Measurements from ENCODE around the gene DDIT4.
A peak's percentile ranks its signal among the peaks of the same experiment; 100 is the strongest.

Gene DDIT4

DNA sequence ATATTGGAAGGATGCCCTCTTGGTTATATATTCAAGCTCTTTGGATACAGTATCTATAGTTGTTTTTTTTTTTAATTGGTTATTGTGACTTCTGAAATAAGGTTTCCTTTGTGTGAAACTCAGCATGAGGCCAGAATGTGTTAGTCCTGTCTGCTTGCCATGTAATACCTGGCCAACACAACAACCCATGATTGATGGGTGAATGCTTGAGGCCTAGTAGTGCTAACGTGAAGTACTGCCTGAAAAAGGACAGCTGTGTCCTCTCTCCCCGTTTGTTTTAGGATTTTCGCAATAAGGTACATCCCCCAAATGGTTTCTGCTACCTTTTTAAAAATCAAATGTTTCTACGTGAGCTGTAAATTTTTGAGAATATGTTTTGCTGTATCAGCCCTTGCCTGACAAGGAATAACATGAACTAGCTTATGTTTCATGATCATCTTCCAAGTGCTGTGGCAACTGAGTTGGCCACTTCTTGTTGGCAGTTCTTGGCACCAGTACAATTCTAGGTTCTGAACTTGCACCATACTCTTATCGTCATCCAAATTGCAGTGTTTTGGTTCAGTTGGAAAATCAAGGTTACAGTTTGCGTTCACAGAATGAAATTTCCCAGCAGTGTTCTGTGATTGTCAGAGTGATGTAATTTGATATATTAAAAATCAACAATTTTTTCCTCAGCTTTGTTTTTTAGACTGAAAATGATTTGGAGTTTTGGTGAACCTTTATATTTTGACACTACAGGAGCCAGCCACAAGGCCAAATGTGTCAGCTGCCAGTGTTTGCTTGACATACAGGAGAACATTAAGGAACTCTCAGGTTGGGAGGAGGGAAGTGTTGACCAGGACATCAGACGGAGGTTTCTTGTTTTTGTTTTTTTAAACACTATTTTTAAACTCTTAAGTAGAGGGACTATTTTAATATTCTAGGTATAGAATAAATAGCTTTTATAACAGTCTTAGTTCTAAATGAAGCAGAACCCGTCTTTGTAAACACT is 44.2 kb upstream of the DDIT4 start:
- Mint-ChIP-seq H3K27me3 (ENCODE audit: low read depth) (no peaks in the 10 kb centered on the region), H3K36me3 (ENCODE audit: low read depth) (peaks cover 35% of the 10 kb centered on the region), H3K4me3 (no peak overlapping the region), H3K4me1 (peaks cover 31% of the 10 kb centered on the region), H3K27ac (peak overlapping the region; percentile 29 to 87 (median 58)), H3K9me3 (no peaks in the 10 kb centered on the region)
- TF ChIP-seq CTCF (IDR thresholded peaks at IDR 0.05; ENCODE audit: unreplicated experiment in 3 of 3), result no peak

- no peaks in the 10 kb centered on the region for H3K9me3 Mint-ChIP-seq
- H3K36me3 Mint-ChIP-seq (ENCODE audit: low read depth), result peaks cover 45% of the 10 kb centered on the region
- no peak overlapping the region for H3K4me3 Mint-ChIP-seq
- no peak overlapping the region for H3K27ac Mint-ChIP-seq
- H3K4me1 Mint-ChIP-seq, result peaks cover 33% of the 10 kb centered on the region
- TF ChIP-seq CTCF (IDR thresholded peaks at IDR 0.05; ENCODE audit: unreplicated experiment in 3 of 3), result no peak
- H3K27me3 Mint-ChIP-seq (ENCODE audit: low read depth), result no peaks in the 10 kb centered on the region
Observed at GRCh38 chr10:72233621-72234020, 40.1 kb upstream of the DDIT4 start.

DNA sequence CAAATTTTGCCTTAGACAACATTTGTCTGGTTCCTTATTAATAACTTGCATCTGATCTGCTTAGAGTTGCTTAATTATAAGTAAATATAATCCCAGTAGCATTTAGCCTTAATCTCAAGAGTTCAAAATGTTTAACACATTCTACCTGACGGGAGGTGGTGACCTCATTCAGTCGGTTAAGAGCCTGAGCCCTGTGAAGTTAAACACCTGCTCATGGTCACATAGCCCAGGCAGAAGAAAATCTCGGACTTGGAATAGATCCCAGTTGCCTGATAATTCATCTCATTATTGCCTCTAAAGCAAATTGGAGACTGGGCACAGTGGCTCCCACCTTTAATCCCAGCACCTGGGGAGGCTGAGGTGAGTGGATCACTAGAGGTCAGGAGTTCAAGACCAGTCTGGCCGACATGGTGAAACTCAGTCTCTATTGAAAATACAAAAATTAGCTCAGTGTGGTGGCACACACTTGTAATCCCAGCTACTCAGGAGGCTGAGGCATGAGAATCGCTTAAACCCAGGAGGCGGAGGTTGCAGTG is 39.1 kb upstream of the DDIT4 start:
- Mint-ChIP-seq H3K9me3 (no peaks in the 10 kb centered on the region), H3K4me1 (peaks cover 26% of the 10 kb centered on the region), H3K36me3 (ENCODE audit: low read depth) (peaks cover 45% of the 10 kb centered on the region), H3K27ac (no peak overlapping the region), H3K27me3 (ENCODE audit: low read depth) (no peaks in the 10 kb centered on the region), H3K4me3 (no peak overlapping the region)
- no peak for TF ChIP-seq CTCF (IDR thresholded peaks at IDR 0.05; ENCODE audit: unreplicated experiment in 3 of 3)

DNA sequence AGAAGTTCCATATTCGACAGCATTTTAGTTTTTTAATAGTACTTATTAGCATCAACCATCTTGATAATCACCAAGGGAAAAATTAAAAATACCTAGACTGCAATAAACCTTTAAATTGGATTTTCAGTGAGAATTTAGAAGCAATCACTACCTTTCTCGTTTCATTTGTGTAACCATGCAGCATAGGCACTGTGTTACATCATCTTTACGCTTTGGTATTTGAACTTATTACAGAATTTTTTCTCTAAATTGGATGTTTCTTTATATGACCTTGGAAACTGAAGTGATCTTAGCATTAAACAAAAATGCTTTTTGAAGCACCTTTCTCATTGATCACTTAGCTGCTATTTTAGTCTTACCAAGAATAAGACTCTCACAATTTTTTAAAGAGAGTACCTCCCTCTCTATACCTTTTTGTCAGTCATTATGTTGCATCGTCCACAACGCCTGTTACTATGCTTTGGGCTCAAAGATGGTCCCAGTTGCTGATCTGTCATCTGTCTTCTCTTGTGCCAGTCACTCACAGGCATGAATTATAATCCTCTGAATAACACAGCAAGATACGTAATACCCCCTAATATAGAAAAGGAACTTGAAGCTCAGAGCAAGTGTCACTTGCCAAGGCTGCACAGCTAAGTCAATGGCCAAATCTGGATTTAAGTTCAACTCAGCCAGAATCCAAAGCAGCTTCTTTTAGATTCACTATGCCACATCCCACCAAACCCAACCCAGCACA is 38.0 kb upstream of the DDIT4 start:
- no peaks in the 10 kb centered on the region for H3K9me3 Mint-ChIP-seq
- peaks cover 35% of the 10 kb centered on the region for H3K36me3 Mint-ChIP-seq (ENCODE audit: low read depth)
- no peaks in the 10 kb centered on the region for H3K27me3 Mint-ChIP-seq (ENCODE audit: low read depth)
- H3K27ac Mint-ChIP-seq, result peak overlapping the region in 2 of 3 experiments; percentile 3 to 38
- peaks cover 23% of the 10 kb centered on the region for H3K4me1 Mint-ChIP-seq
- no peak for TF ChIP-seq CTCF (IDR thresholded peaks at IDR 0.05; ENCODE audit: unreplicated experiment in 3 of 3)
- no peak overlapping the region for H3K4me3 Mint-ChIP-seq

DNA sequence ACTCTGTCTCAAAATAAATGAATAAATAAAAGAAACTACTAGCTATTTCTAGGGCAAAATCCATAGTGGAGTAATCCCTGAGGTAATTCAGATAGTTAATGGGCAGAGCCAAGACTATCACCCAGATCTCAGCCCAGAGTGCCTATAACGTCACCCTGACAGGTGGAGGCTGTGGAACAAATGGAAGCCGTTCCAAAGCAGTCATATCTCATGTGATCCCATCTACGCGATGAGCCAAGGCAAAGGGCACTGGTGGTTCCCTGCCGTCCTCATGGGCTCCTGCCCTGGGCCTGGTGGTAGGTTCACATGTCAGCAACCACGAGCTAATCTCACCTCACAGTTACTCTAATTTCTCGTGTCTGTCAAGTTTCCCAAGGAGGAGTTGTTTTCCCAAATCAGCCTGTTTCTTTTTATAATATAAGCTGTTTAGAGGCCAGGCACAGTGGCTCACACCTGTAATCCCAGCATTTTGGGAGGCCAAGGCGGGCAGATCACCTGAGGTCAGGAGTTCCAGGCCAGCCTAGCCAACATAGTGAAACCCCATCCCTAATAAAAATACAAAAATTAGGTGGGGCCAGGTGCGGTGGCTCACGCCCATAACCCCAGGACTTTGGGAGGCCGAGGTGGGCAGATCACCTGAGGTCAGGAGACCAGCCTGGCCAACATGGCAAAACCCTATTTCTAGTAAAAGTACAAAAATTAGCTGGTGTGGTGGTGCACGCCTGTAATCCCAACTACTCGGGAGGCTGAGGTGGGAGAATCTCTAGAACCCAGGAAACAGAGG is 35.1 kb upstream of the DDIT4 start:
- H3K27me3 Mint-ChIP-seq (ENCODE audit: low read depth), result peaks cover 5% of the 10 kb centered on the region
- TF ChIP-seq CTCF (IDR thresholded peaks at IDR 0.05; ENCODE audit: unreplicated experiment in 3 of 3), result no peak
- H3K4me3 Mint-ChIP-seq, result no peak overlapping the region
- H3K36me3 Mint-ChIP-seq (ENCODE audit: low read depth), result peaks cover 23% of the 10 kb centered on the region
- H3K9me3 Mint-ChIP-seq, result no peaks in the 10 kb centered on the region
- H3K4me1 Mint-ChIP-seq, result peaks cover 39% of the 10 kb centered on the region
- no peak overlapping the region for H3K27ac Mint-ChIP-seq
